Activated T-helper 1 cell treated with anti-CD3 and anti-CD28 coated beads, Interleukin-12 subunit alpha, Interleukin-12 subunit beta, Interleukin-2, Interleukin-4 antibody, amounts not matched to agents 30 ng/mL and 10 ng/mL and 1 ng/mL, durations not matched to agents 14 hours and 24 hours and 36 hours (primary cell): Measurements from ENCODE around the gene PPP1R2. TPM values are rescaled to one million over a fixed set of nuclear protein-coding genes. Genes with fewer than 3 reads are reported as not detected.
"Not testable (repeated sequence)": the region's sequence is repeated elsewhere in the genome, so short reads cannot be mapped to it uniquely, and the experiment has no call there.

Experiments used
- DNase-seq: peaks from one replicate; pipeline ENCODE4 v3.0.0; 2021; ENCODE audit warnings: low spot score
- H3K27ac Mint-ChIP-seq: one replicate; pipeline ENCODE4 v1.8.0; 2021; ENCODE audit warnings: mild to moderate bottlenecking, mixed read lengths
- H3K27me3 Mint-ChIP-seq: one replicate; pipeline ENCODE4 v1.8.0; 2022; ENCODE audit warnings: mild to moderate bottlenecking, moderate library complexity, mixed read lengths; ENCODE audit not compliant: insufficient read depth
- H3K36me3 Mint-ChIP-seq: one replicate; pipeline ENCODE4 v1.8.0; 2021; ENCODE audit warnings: low read depth, mixed read lengths
- H3K4me1 Mint-ChIP-seq: one replicate; pipeline ENCODE4 v1.8.0; 2021; ENCODE audit warnings: low read depth, mixed read lengths
- H3K4me3 Mint-ChIP-seq: one replicate; pipeline ENCODE4 v1.8.0; 2021; ENCODE audit warnings: mild to moderate bottlenecking, moderate library complexity, mixed read lengths
- H3K9me3 Mint-ChIP-seq: one replicate; pipeline ENCODE4 v1.8.0; 2021; ENCODE audit warnings: mixed read lengths
- intact Hi-C: fragments of 100-400 bp; cut with micrococcal nuclease; formaldehyde crosslinking; loops from one replicate; pipeline ENCODE4 v1.15.1; 2024
- total RNA-seq: library from RNA; stranded (reverse); gene quantifications from 2 replicates; pipeline ENCODE4 v1.2.3, GENCODE V29; 2022

PPP1R2 gene
- 98.8 and 106 TPM in 2 replicates for total RNA-seq

DNA sequence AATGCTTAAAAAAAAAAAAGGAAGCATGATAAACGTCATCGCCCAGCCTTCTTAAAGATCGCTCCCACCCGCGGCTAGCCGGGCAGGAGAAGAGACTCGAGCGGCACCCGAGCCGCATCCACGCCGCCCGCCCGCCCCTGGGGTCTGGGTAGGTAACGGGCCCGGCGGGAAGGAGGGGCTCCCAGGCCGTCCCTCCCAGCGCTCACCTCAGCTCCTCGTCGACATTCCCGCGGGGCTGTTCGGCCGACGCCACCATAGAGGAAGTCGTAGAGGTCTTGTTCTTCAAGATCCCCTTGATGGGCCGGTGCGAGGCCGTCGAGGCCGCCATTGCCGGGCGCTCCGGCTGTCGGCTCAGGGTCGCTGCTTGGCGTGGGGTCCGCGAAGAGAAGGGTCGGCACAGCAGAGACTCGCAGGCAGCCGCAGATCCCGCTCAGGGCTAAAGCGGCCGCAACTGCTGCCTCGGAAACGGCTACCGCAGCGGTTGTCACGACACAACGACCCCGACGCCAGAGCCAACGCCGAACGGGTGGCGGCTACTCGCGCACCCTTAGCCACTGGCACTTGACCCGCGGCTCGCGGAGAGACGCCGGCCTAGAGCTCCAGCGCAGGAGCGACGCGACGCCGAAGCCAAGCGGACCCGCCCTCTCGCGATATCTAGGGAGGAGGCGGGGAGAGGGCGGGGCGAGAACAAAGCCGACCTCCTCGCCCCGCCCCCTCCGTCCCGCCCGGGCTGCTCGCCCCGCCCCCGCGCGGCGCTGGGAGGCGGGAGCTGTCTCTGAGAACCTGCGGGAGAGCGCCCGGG is at the start of gene PPP1R2:
PPP1R2 (minus strand) TSS at position 628 of the 802 bp plus-strand sequence; CDS start at position 328, 300 bp downstream.
- H3K27ac Mint-ChIP-seq: peak within 1 kb of the TSS; percentile 82
- H3K4me1 Mint-ChIP-seq: peaks cover 84% of the 10 kb centered on the region
- intact Hi-C loops: loop anchor here (1.0 to 10.0 kb wide), 11 partner anchors 7 to 1408 kb away; partner anchors contain the start of genes ATP13A3, CEP19, FAM43A and HES1
- DNase-seq: peak; percentile 88
- H3K36me3 Mint-ChIP-seq: peaks cover 20% of the 10 kb centered on the region
- peak within 1 kb of the TSS; percentile 88 for H3K4me3 Mint-ChIP-seq
- no peaks in the 10 kb centered on the region for H3K27me3 Mint-ChIP-seq
- H3K9me3 Mint-ChIP-seq: no peaks in the 10 kb centered on the region

DNA sequence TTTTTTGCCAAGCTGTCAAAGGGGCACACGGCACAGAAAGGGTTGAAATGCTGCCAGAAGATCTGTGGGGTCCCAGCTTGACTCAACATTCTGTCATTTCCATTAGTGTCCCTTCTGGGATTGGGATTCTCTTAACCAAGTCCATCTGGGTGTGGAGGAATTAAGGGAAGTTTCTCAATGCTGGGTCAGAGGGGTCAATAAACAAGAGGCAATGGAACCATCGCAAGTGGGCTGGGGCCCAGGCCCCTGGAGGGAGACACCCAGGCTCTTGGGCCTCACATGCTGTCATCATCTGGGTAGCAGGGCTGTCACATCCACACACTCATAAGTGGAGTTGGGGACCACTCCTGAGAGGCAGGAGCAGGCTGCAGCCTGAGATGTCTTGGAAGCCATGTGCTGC is 48.7 kb upstream of the PPP1R2 start:
- Mint-ChIP-seq H3K4me3 (no peak overlapping the region), H3K36me3 (no peaks in the 10 kb centered on the region), H3K9me3 (no peaks in the 10 kb centered on the region), H3K27ac (no peak overlapping the region), H3K4me1 (peaks cover 2% of the 10 kb centered on the region), H3K27me3 (peaks cover 4% of the 10 kb centered on the region)
- intact Hi-C loops: no loop called here
- DNase-seq: no peak

DNA sequence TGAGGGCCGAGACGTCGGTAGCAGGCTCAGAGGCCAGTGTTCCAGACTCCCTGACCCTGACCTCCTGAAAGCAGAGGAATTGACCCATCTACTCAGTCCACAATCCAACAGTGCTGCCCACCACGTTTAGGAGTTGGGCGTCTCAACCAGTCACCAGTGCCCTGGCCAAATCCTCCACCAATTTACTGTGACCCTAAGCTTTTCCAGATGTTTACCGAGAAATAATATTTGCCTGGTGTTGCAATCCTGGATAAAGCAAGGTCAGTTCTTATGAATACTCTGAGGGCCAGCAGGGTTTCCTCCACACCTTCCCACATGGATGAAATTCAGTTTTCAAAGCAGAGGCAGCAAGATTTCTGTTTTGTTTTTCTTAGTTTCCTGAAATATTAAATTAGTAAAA is 48.1 kb upstream of the PPP1R2 start:
- Mint-ChIP-seq H3K4me1 (no peaks in the 10 kb centered on the region), H3K27ac (no peak overlapping the region), H3K9me3 (no peaks in the 10 kb centered on the region), H3K36me3 (no peaks in the 10 kb centered on the region), H3K27me3 (peaks cover 4% of the 10 kb centered on the region), H3K4me3 (no peak overlapping the region)
- DNase-seq: no peak
- intact Hi-C loops: no loop called here

DNA sequence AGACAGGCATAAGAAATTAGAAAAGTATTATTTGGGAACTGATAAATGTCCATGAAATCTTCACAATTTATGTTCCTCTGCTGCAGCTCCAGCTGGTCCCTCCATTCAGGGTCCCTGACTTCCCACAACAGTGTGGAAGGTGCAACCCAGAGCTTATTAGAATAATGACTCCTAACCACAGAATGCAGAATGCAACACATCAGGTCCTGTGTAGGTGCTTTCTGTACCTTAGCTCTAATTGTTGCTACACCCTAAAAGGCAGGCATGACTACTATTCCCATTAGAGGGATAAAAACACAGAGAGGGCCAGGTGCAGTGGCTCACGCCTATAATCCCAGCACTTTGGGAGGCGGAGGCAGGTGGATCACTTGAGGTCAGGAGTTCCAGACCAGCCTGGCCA is 47.3 kb upstream of the PPP1R2 start:
- DNase-seq, H3K36me3 Mint-ChIP-seq, H3K4me1 Mint-ChIP-seq, H3K4me3 Mint-ChIP-seq, H3K27ac Mint-ChIP-seq, H3K27me3 Mint-ChIP-seq, intact Hi-C loops, H3K9me3 Mint-ChIP-seq: not testable (repeated sequence)

DNA sequence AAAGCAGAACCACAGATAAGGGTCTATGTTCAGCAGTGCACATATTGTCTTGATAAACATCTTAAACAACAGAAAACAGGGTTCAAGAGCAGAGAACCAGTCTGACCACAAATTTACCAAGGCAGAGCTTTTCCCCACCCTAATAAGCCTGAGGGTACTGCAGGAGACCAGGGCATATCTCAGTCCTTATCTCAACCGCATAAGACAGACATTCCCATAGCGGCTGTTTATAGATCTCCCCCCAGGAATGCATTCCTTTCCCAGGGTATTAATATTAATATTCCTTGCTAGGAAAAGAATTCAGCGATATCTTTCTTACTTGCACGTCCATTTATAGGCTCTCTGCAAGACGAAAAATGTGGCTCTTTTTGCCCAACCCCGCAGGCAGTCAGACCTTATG is 46.7 kb upstream of the PPP1R2 start:
- DNase-seq, H3K27ac Mint-ChIP-seq, H3K9me3 Mint-ChIP-seq, H3K4me3 Mint-ChIP-seq, H3K27me3 Mint-ChIP-seq, intact Hi-C loops, H3K36me3 Mint-ChIP-seq: not testable (repeated sequence)
- peaks cover 10% of the 10 kb centered on the region for H3K4me1 Mint-ChIP-seq

DNA sequence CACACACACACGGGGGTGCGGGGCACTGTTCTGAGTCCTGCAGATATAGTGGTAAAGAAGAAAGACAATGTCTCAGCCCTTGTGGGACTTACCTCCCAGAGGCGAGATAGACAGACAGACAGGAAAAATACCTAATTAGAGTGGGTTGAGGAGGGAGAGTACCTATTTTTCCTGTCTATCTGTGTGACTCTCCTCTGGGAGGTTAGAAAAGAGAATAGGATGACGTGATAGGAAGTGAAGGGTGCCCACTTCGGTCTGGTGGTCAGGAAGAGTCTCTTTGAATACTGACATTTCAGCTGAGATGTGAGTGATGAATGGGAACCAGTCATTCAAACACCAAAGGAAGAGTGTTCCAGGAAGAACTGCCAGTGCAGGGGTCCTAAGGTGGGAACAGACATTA is 44.7 kb upstream of the PPP1R2 start:
- Mint-ChIP-seq H3K4me1 (peaks cover 21% of the 10 kb centered on the region), H3K36me3 (no peaks in the 10 kb centered on the region), H3K4me3 (no peak overlapping the region), H3K27ac (no peak overlapping the region), H3K9me3 (no peaks in the 10 kb centered on the region), H3K27me3 (peaks cover 4% of the 10 kb centered on the region)
- no peak for DNase-seq
- intact Hi-C loops: loop anchor here (2.0 kb wide), 2 partner anchors 21 to 37 kb away; no protein-coding TSS in a partner anchor

DNA sequence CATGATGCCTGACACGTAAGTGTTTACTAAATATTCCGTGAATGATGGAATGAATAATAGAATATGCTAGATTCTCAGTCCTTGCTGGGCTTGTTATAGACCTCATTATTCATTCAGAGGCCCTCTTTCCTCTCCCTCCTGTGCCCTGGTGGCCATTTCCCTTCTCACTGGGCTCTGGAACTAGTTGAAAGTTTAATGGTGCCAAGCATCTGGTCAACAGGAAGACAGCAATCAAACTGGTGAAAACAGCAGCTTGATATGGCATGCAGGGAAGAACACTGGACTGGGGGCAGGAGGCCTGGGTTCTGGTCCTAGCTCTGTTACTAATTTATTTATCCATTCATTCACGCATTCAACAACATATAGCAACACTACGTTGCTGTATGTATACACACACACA is 44.3 kb upstream of the PPP1R2 start:
- Mint-ChIP-seq H3K9me3 (no peaks in the 10 kb centered on the region), H3K4me3 (no peak overlapping the region), H3K27me3 (peaks cover 4% of the 10 kb centered on the region), H3K4me1 (peaks cover 21% of the 10 kb centered on the region), H3K36me3 (no peaks in the 10 kb centered on the region), H3K27ac (no peak overlapping the region)
- DNase-seq: no peak
- intact Hi-C loops: loop anchor here (2.0 kb wide), 2 partner anchors 21 to 37 kb away; no protein-coding TSS in a partner anchor

DNA sequence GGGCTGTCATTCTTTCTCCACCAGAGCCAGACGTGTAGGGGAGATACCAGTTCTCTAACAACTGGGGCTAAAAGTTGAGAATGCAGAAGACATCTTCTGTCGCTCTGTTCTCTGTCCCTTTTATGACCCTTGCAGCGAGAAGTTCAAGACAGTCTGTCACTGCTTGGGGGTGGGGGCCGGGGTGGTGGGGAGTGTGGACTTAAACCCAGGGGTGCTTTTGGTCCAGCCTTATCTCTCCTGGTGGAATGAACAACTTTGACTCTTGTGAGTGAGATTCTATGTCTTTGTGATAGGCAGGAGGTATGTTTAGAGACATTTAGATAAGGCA is 41.4 kb upstream of the PPP1R2 start:
- Mint-ChIP-seq H3K9me3 (no peaks in the 10 kb centered on the region), H3K36me3 (no peaks in the 10 kb centered on the region), H3K27ac (no peak overlapping the region), H3K4me1 (peaks cover 21% of the 10 kb centered on the region), H3K4me3 (no peak overlapping the region), H3K27me3 (peaks cover 2% of the 10 kb centered on the region)
- intact Hi-C loops: no loop called here
- no peak for DNase-seq

DNA sequence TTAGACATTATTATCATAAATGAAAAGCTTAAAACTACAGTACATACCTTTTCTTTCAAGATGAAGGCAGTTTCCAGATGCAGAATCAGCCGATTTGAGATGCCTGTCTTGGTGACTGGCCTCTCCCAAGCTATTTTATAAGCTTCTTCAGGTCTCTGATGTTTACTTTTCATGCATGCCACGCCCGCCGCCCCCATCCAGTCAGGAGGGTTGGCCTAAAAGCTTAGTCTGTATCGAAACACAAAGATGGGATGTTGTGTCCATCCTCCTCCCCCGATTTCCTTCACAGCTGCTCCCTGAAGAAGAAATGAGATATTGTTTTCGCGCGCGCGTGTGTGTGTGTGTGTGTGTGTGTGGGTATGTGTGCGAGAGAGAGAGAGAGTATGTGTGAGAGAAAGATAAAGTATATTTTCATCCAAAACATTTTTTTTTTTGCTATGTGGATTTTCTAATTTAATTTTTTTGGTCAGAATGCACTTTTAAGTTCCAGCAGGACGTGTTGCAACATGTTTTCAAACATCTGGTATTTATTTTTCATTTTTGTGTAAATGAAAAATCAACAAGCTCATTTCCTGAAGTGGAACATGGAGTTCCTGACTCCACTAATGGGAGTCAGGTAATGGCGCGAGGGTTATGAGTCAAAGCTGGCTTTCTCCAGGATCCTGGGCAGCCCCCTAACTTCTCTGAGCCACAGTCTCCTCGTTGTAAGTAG is 40.9 kb upstream of the PPP1R2 start, which contains the start of gene APOD:
APOD (minus strand) TSS at position 110 of the 712 bp plus-strand sequence. CDS start 4,479 bp downstream, outside the sequence.
- Mint-ChIP-seq H3K36me3 (no peaks in the 10 kb centered on the region), H3K27me3 (peaks cover 3% of the 10 kb centered on the region), H3K27ac (no peak within 1 kb of the TSS), H3K9me3 (no peaks in the 10 kb centered on the region), H3K4me3 (no peak within 1 kb of the TSS), H3K4me1 (peaks cover 21% of the 10 kb centered on the region)
- intact Hi-C loops: no loop called here
- DNase-seq: no peak

DNA sequence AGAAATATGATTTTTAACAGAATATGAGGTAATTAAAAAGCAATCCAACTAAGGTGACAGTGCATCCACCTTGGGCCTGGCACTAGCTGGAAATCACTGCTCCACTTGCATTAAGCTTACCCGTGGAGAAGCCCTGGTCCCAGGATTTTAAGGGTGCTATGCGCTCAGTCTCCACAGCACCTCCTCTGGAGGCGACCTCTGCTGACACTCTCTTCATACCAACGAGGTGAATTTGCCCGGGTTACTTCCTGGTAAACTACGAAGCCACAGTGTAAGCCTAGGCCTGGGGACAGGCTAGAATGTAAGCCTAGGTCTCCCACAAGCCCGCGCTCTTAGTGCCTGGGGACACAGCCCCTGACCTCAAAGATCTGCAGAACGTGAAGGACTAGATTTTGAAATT is 39.8 kb upstream of the PPP1R2 start:
- no peaks in the 10 kb centered on the region for H3K36me3 Mint-ChIP-seq
- H3K4me3 Mint-ChIP-seq: no peak overlapping the region
- intact Hi-C loops: no loop called here
- H3K9me3 Mint-ChIP-seq: no peaks in the 10 kb centered on the region
- H3K27me3 Mint-ChIP-seq: peaks cover 8% of the 10 kb centered on the region
- peaks cover 21% of the 10 kb centered on the region for H3K4me1 Mint-ChIP-seq
- H3K27ac Mint-ChIP-seq: no peak overlapping the region
- DNase-seq: no peak

DNA sequence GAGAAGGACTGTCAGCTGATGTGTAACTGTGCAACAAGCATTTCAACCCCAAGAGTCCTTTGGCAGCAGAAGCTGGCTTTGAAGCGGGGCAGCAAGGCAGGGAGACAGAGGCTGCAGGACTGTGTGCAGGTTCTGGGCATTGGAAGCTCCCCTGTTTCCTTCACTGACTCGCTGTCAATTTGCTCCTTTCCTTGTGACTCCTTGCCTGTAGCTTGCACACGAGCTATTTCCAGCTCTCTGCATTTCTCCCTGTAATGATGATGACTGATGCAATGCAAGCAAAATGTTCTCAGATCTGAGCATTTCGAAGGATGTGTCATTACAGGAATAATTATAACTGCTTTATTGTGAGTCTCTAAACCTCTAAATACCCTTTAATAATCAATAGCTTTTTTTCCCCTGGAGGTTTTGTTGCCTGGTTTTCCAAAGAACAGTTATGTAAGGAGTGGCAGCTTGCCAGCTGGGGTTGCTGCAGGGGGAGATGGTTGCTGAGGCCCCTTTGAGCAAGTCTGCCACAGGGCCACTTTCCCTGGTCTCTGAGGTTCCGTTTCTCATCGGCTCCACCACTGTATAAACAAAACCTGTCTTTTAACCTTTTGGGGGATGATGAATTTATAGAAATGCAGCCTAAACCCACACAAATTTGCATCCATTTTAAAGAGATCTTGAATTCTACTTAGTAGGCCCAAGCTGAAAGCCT is 37.8 kb upstream of the PPP1R2 start:
- H3K4me1 Mint-ChIP-seq: peaks cover 21% of the 10 kb centered on the region
- DNase-seq: no peak
- no peaks in the 10 kb centered on the region for H3K9me3 Mint-ChIP-seq
- intact Hi-C loops: no loop called here
- no peak overlapping the region for H3K4me3 Mint-ChIP-seq
- no peaks in the 10 kb centered on the region for H3K36me3 Mint-ChIP-seq
- H3K27ac Mint-ChIP-seq: no peak overlapping the region
- H3K27me3 Mint-ChIP-seq: peaks cover 8% of the 10 kb centered on the region

DNA sequence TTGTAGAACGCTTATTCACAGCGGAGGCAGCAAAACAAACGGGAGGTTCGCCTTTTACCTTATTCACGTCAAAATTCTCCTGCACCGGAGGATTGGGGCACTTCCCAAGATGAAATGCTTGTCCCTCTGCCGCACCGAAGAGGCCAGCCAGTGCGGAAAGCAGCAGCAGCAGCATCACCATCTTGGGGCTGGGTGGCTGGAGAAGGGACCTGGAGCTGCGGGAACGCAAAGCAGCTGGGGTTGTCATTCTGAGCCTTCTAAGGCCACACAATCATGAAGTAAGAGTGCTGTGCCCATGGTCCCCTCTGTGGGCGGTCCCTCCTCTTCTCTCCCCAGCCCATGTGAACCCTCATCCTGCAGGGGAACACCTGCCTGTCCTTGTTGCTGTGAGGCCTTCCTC is 36.2 kb upstream of the PPP1R2 start:
- no peak for DNase-seq
- Mint-ChIP-seq H3K4me1 (peaks cover 6% of the 10 kb centered on the region), H3K27me3 (peaks cover 8% of the 10 kb centered on the region), H3K9me3 (no peaks in the 10 kb centered on the region), H3K36me3 (no peaks in the 10 kb centered on the region), H3K27ac (no peak overlapping the region), H3K4me3 (no peak overlapping the region)
- intact Hi-C loops: no loop called here

DNA sequence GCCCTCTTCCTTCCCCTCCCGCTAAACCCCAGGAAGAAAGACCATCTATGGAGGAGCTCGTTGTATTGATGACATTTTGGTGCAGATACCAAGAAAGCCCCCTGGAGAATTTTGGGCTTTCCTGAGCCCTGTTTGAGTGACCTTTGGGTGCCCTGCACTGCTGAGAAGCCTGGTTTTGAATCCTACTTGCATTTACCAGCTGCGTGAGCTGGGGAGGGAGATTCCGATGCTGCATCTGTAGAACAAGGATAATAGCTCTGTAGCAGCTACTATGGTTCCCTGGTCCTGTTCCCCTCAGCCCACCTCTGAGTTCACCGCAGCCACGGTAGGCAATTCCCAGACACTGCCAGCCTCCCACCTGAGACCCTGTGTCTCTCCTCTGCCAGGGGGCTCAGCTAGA is 35.4 kb upstream of the PPP1R2 start:
- no peak for DNase-seq
- Mint-ChIP-seq H3K27ac (no peak overlapping the region), H3K9me3 (no peaks in the 10 kb centered on the region), H3K4me3 (no peak overlapping the region), H3K4me1 (no peaks in the 10 kb centered on the region), H3K36me3 (no peaks in the 10 kb centered on the region), H3K27me3 (peaks cover 8% of the 10 kb centered on the region)
- intact Hi-C loops: no loop called here
